GM23338 (cell line): ENCODE results near the gene RFC5.

Experiments used
- CTCF ChIP-seq, 2 experiments: fragments of 200-600 bp in 1 of 2; sonication (generic) in 1 of 2; conservative IDR thresholded peaks; 2 replicates each; pipeline versions ENCODE4 v1.5.1 to v1.6.1; 2016 to 2017; ENCODE audit warnings: antibody characterized with exemption in 2 of 2, low read depth in 2 of 2, mild to moderate bottlenecking in 2 of 2, moderate library complexity in 1 of 2
- EZH2 ChIP-seq: fragments of 200-600 bp; sonication (generic); IDR thresholded peaks from one replicate; pipeline ENCODE4 v1.8.0; 2017; ENCODE audit warnings: antibody characterized with exemption, mild to moderate bottlenecking, low read depth; ENCODE audit not compliant: unreplicated experiment
- EZH2phosphoT487 ChIP-seq: fragments of 200-600 bp; sonication (generic); IDR thresholded peaks from one replicate; pipeline ENCODE4 v1.8.1; 2018; ENCODE audit warnings: antibody characterized with exemption; ENCODE audit not compliant: unreplicated experiment
- REST ChIP-seq: IDR thresholded peaks from one replicate; pipeline ENCODE4 v1.6.1; 2018; ENCODE audit warnings: antibody characterized with exemption; ENCODE audit not compliant: unreplicated experiment

- TF ChIP-seq REST (no peak), EZH2phosphoT487 (no peak), CTCF (conservative IDR thresholded peaks at IDR 0.05; ENCODE audit: low read depth in 2 of 2) (no peak), EZH2 (no peak)
Measured at GRCh38 chr12:118052324-118053070, 36.0 kb downstream of the RFC5 start.
